ENCODE data around the gene SIRT4.

GRCh38 chr12:120346681-120347080, 44.6 kb downstream of the SIRT4 start:
- TF ChIP-seq CTCF (IDR thresholded peaks at IDR 0.05), result peak in 1 of 6 experiments; percentile 15
- TF ChIP-seq POLR2A (IDR thresholded peaks at IDR 0.05), result no peak
